IMR-90 (cell line): ENCODE data around the gene EBI3. TPM values are rescaled to one million over a fixed set of nuclear protein-coding genes. Genes with fewer than 3 reads are reported as not detected.

ENCODE experiments used
- ATAC-seq: fragments of 200-7000 bp; cut with Tn5 transposase; 2 replicates; pipeline ENCODE4 v1.9.1; 2020; ENCODE audit warnings: low read depth, mild to moderate bottlenecking, moderate library complexity
- BruUV-seq: library from RNA; stranded (reverse); fragments of 400-500 nt; replicated peaks from 2 replicates; lab custom pipeline; 2021; lab: Mats Ljungman, UMichigan
- CTCF ChIA-PET: fragments of 300-600 bp; formaldehyde crosslinking; extraction: SDS; loops from one replicate; lab custom pipeline; 2021; ENCODE audit warnings: antibody characterized with exemption; lab: Yijun Ruan, JAX
- POLR2A ChIA-PET: fragments of 300-600 bp; sonication (Branson Sonifier 250); formaldehyde crosslinking; loops from one replicate; lab custom pipeline; 2022; ENCODE audit warnings: antibody characterized with exemption; ENCODE audit not compliant: unreplicated experiment; lab: Charles Lee
- DNase-seq: peaks from one replicate; pipeline ENCODE4 v3.0.0; 2013
- H2AFZ ChIP-seq: replicated peaks from 2 replicates; pipeline ENCODE3; 2013; ENCODE audit warnings: low read length, mild to moderate bottlenecking; ENCODE audit not compliant: poor library complexity
- H2AK5ac ChIP-seq: 2 replicates; pipeline ENCODE4 v1.6.1; 2013; ENCODE audit warnings: low read depth, low read length, inconsistent platforms
- H2AK9ac ChIP-seq: replicated peaks from 2 replicates; pipeline ENCODE3; 2013; ENCODE audit warnings: mild to moderate bottlenecking, low read depth, low read length, moderate library complexity; ENCODE audit not compliant: poor library complexity
- H2BK120ac ChIP-seq: 2 replicates; pipeline ENCODE4 v1.6.1; 2013; ENCODE audit warnings: low read depth, low read length, inconsistent platforms
- H2BK15ac ChIP-seq: 3 replicates; pipeline ENCODE4 v1.6.1; 2013; ENCODE audit warnings: low read depth, low read length, inconsistent platforms
- H2BK20ac ChIP-seq: 2 replicates; pipeline ENCODE4 v1.6.1; 2013; ENCODE audit warnings: low read depth, mild to moderate bottlenecking, inconsistent platforms, low read length, moderate library complexity
- H2BK5ac ChIP-seq: 2 replicates; pipeline ENCODE4 v1.6.1; 2013; ENCODE audit warnings: mild to moderate bottlenecking, low read depth, low read length, inconsistent platforms; ENCODE audit not compliant: poor library complexity, severe bottlenecking
- H3K14ac ChIP-seq: replicated peaks from 2 replicates; pipeline ENCODE4 v1.6.1; 2013; ENCODE audit warnings: low read depth, low read length, inconsistent platforms
- H3K18ac ChIP-seq: 2 replicates; pipeline ENCODE4 v1.6.1; 2013; ENCODE audit warnings: low read depth, low read length, control low read depth
- H3K23ac ChIP-seq: 2 replicates; pipeline ENCODE4 v1.6.1; 2013; ENCODE audit warnings: low read depth, low read length, inconsistent platforms
- H3K27ac ChIP-seq: 2 replicates; pipeline ENCODE4 v1.5.1; 2013; ENCODE audit warnings: mild to moderate bottlenecking, control low read depth, low read length; ENCODE audit not compliant: insufficient read depth
- H3K27me3 ChIP-seq: 2 replicates; pipeline ENCODE4 v1.6.1; 2013; ENCODE audit warnings: low read length; ENCODE audit not compliant: control insufficient read depth, insufficient read depth
- H3K36me3 ChIP-seq: 2 replicates; pipeline ENCODE4 v1.6.1; 2013; ENCODE audit warnings: low read length, mixed read lengths; ENCODE audit not compliant: control insufficient read depth, insufficient read depth
- H3K4ac ChIP-seq: 2 replicates; pipeline ENCODE4 v1.6.1; 2013; ENCODE audit warnings: low read depth, low read length, inconsistent platforms
- H3K4me1 ChIP-seq: 2 replicates; pipeline ENCODE4 v1.6.1; 2013; ENCODE audit warnings: low read length, mixed read lengths; ENCODE audit not compliant: control insufficient read depth, insufficient read depth
- H3K4me2 ChIP-seq: 2 replicates; pipeline ENCODE4 v1.6.1; 2013; ENCODE audit warnings: low read depth, mild to moderate bottlenecking, control low read depth, low read length, moderate library complexity
- H3K4me3 ChIP-seq: 2 replicates; pipeline ENCODE4 v1.5.1; 2013; ENCODE audit warnings: low read depth, mild to moderate bottlenecking, control low read depth, low read length, moderate library complexity; ENCODE audit not compliant: insufficient read depth
- H3K56ac ChIP-seq: 2 replicates; pipeline ENCODE4 v1.6.1; 2013; ENCODE audit warnings: low read length, inconsistent platforms; ENCODE audit not compliant: insufficient read depth; ENCODE audit errors: extremely low read depth
- H3K79me1 ChIP-seq, 2 experiments: 2 replicates each; pipeline ENCODE4 v1.6.1; 2013; ENCODE audit warnings: low read length in 2 of 2, inconsistent platforms in 1 of 2, low read depth in 1 of 2
- H3K9ac ChIP-seq: 2 replicates; pipeline ENCODE4 v1.6.1; 2013; ENCODE audit warnings: low read depth, low read length, control low read depth
- H3K9me1 ChIP-seq: 2 replicates; pipeline ENCODE4 v1.6.1; 2013; ENCODE audit warnings: low read length, inconsistent platforms; ENCODE audit not compliant: insufficient read depth
- H3K9me3 ChIP-seq: 2 replicates; pipeline ENCODE4 v1.6.1; 2013; ENCODE audit warnings: low read length; ENCODE audit not compliant: control insufficient read depth, insufficient read depth
- H4K20me1 ChIP-seq: 2 replicates; pipeline ENCODE4 v1.6.1; 2013; ENCODE audit warnings: low read length, inconsistent platforms; ENCODE audit not compliant: insufficient read depth
- H4K5ac ChIP-seq: 2 replicates; pipeline ENCODE4 v1.6.1; 2013; ENCODE audit warnings: mild to moderate bottlenecking, low read depth, low read length, control low read depth
- H4K8ac ChIP-seq, 2 experiments: 2 replicates each; pipeline ENCODE4 v1.6.1; 2013; ENCODE audit warnings: low read depth in 2 of 2, low read length in 2 of 2, control low read depth in 1 of 2, inconsistent platforms in 1 of 2
- H4K91ac ChIP-seq: 2 replicates; pipeline ENCODE4 v1.6.1; 2013; ENCODE audit warnings: low read depth, low read length, inconsistent platforms; ENCODE audit not compliant: insufficient read depth
- BHLHE40 ChIP-seq: fragments of 150-350 bp; IDR thresholded peaks from 2 replicates; pipeline ENCODE4 v1.6.1; 2016; ENCODE audit warnings: mild to moderate bottlenecking, low read depth, low read length
- CEBPB ChIP-seq: IDR thresholded peaks from 2 replicates; pipeline ENCODE4 v1.6.1; 2012; ENCODE audit warnings: low read depth, low read length, improper control_type of control experiment
- CHD1 ChIP-seq: IDR thresholded peaks from 2 replicates; pipeline ENCODE4 v1.6.1; 2012; ENCODE audit warnings: low read depth, low read length, improper control_type of control experiment
- CTCF ChIP-seq: conservative IDR thresholded peaks from 2 replicates; pipeline ENCODE4 v1.5.1; 2012; ENCODE audit warnings: mild to moderate bottlenecking, low read depth, low read length, improper control_type of control experiment
- ELK1 ChIP-seq: fragments of 150-350 bp; IDR thresholded peaks from 2 replicates; pipeline ENCODE4 v1.6.1; 2016; ENCODE audit warnings: low read depth, mild to moderate bottlenecking, low read length, moderate library complexity, borderline replicate concordance
- FOS ChIP-seq: fragments of 150-350 bp; IDR thresholded peaks from 2 replicates; pipeline ENCODE4 v1.6.1; 2016; ENCODE audit warnings: low read depth, low read length
- MAFK ChIP-seq: IDR thresholded peaks from 2 replicates; pipeline ENCODE4 v1.6.1; 2012; ENCODE audit warnings: low read depth, low read length, improper control_type of control experiment
- MAZ ChIP-seq: IDR thresholded peaks from 2 replicates; pipeline ENCODE4 v1.6.1; 2012; ENCODE audit warnings: low read depth, mild to moderate bottlenecking, low read length, improper control_type of control experiment, moderate library complexity, borderline replicate concordance
- MXI1 ChIP-seq: IDR thresholded peaks from 2 replicates; pipeline ENCODE4 v1.6.1; 2012; ENCODE audit warnings: low read depth, mild to moderate bottlenecking, low read length, moderate library complexity, borderline replicate concordance
- NFE2L2 ChIP-seq: fragments of 150-350 bp; IDR thresholded peaks from 2 replicates; pipeline ENCODE4 v1.6.1; 2016; ENCODE audit warnings: low read depth, mild to moderate bottlenecking, low read length
- RAD21 ChIP-seq: IDR thresholded peaks from 2 replicates; pipeline ENCODE4 v1.6.1; 2012; ENCODE audit warnings: low read length, improper control_type of control experiment
- RCOR1 ChIP-seq: IDR thresholded peaks from 2 replicates; pipeline ENCODE4 v1.6.1; 2012; ENCODE audit warnings: mild to moderate bottlenecking, low read length, improper control_type of control experiment; ENCODE audit not compliant: insufficient replicate concordance
- RFX5 ChIP-seq: IDR thresholded peaks from 2 replicates; pipeline ENCODE4 v1.8.0; 2012; ENCODE audit warnings: low read depth, mild to moderate bottlenecking, low read length, moderate library complexity
- SMC3 ChIP-seq: fragments of 150-350 bp; IDR thresholded peaks from 2 replicates; pipeline ENCODE4 v1.6.1; 2016; ENCODE audit warnings: low read depth, mild to moderate bottlenecking, antibody characterized with exemption, low read length, moderate library complexity
- USF2 ChIP-seq: fragments of 150-350 bp; IDR thresholded peaks from 2 replicates; pipeline ENCODE4 v1.6.1; 2017; ENCODE audit warnings: mild to moderate bottlenecking, antibody characterized with exemption, low read length, low read depth
- WGBS, 2 experiments: methylation state at CpG; one replicate each; pipeline versions ENCODE4 v1.1.5 to v1.1.7; 2013; ENCODE audit warnings: missing lambda C conversion rate in 2 of 2; ENCODE audit not compliant: insufficient read length in 1 of 2; ENCODE audit errors: extremely low coverage in 2 of 2; 5-methylcytosine and 5-hydroxymethylcytosine counted together
- dilution Hi-C: fragments of 300-500 bp; cut with HindIII; formaldehyde crosslinking; loops from one replicate; pipeline ENCODE4 v1.14.3; 2018; ENCODE audit warnings: low sequenced_read_pairs; ENCODE audit not compliant: unreplicated experiment
- in situ Hi-C: fragments of 300-500 bp; cut with MboI; formaldehyde crosslinking; loops from 3 replicates; pipeline ENCODE4 v1.14.3; 2019; ENCODE audit warnings: low sequenced_read_pairs, inconsistent platforms, mixed read lengths
- intact Hi-C: fragments of 100-400 bp; cut with micrococcal nuclease; formaldehyde crosslinking; loops from 2 replicates; pipeline ENCODE4 v1.10.0; 2022
- polyA plus RNA-seq, 3 experiments: library from polyadenylated mRNA; depleted of rRNA; stranded (reverse); fragments of >200 nt; gene quantifications; 2 replicates each; pipeline ENCODE4 v1.2.3, GENCODE V29; 2012; ENCODE audit warnings: low replicate concordance in 1 of 3
- total RNA-seq: library from RNA; depleted of rRNA; stranded (reverse); fragments of >200 nt; gene quantifications from 2 replicates; pipeline ENCODE4 v1.2.3, GENCODE V29; 2012

Gene EBI3
- total and polyA plus RNA-seq, 2 of the 4 experiments (the other 2 are of a cell fraction), result 0.36 to 2.7 TPM

GRCh38 chr19:4266253-4267000, 37.1 kb downstream of the EBI3 start:
- H2BK5ac ChIP-seq, result no peak overlapping the region
- H3K36me3 ChIP-seq, result peaks cover 24% of the 10 kb centered on the region
- H4K5ac ChIP-seq, result no peak overlapping the region
- no peak overlapping the region for H3K4me3 ChIP-seq
- H3K9me1 ChIP-seq, result no peaks in the 10 kb centered on the region
- no peak overlapping the region for H3K18ac ChIP-seq
- H3K27me3 ChIP-seq, result no peaks in the 10 kb centered on the region
- ChIA-PET POLR2A (no interaction called here), CTCF (interaction anchor here (1.1 to 2.4 kb wide), 3 partner anchors 86 to 130 kb away, joined by 3 to 11 read pairs (median 4); no protein-coding TSS in a partner anchor)
- intact Hi-C loops (no loop called here), dilution Hi-C loops (no loop called here), in situ Hi-C loops (loop anchor here (5.0 kb wide), 1 partner anchor 86 kb away; no protein-coding TSS in a partner anchor)
- H4K8ac ChIP-seq, result no peak overlapping the region
- H3K9me3 ChIP-seq, result no peaks in the 10 kb centered on the region
- H3K4ac ChIP-seq, result no peak overlapping the region
- DNase-seq (no peak), ATAC-seq (no peak)
- H3K14ac ChIP-seq, result no peak overlapping the region
- H3K27ac ChIP-seq, result no peak overlapping the region
- no peak overlapping the region for H3K56ac ChIP-seq
- no peak overlapping the region for H2BK120ac ChIP-seq
- H4K91ac ChIP-seq, result no peak overlapping the region
- H2AK5ac ChIP-seq, result no peak overlapping the region
- H3K4me1 ChIP-seq, result no peaks in the 10 kb centered on the region
- BruUV-seq, result no TSS peak
- H3K23ac ChIP-seq, result no peak overlapping the region
- no peak overlapping the region for H3K4me2 ChIP-seq
- H4K20me1 ChIP-seq, result peaks cover 6% of the 10 kb centered on the region; the same call in 1 of the 2 replicates
- H2AK9ac ChIP-seq, result no peak overlapping the region
- 100% methylated on average over 1 of the region's 18 CpGs; no CpG with 5 or more reads in 1 of the 2 experiments for WGBS, 2 experiments
- no peak overlapping the region for H2BK20ac ChIP-seq
- no peak overlapping the region for H3K9ac ChIP-seq
- H2BK15ac ChIP-seq, result no peak overlapping the region
- H3K79me1 ChIP-seq, result no peaks in the 10 kb centered on the region
- no peak overlapping the region for H2AFZ ChIP-seq
- TF ChIP-seq CEBPB, result no peak
- TF ChIP-seq RFX5, result no peak
- TF ChIP-seq MAZ, result no peak
- no peak for TF ChIP-seq USF2
- TF ChIP-seq BHLHE40, result no peak
- no peak for TF ChIP-seq RCOR1
- no peak for TF ChIP-seq RAD21
- TF ChIP-seq NFE2L2, result no peak
- no peak for TF ChIP-seq SMC3
- no peak for TF ChIP-seq CHD1
- TF ChIP-seq CTCF, result no peak
- TF ChIP-seq MAFK, result no peak
- no peak for TF ChIP-seq MXI1
- no peak for TF ChIP-seq ELK1
- TF ChIP-seq FOS, result no peak
